Stimulated activated CD4-positive, alpha-beta T cell treated with anti-CD3 and anti-CD28 coated beads, TNF-alpha, amount 100 ng/mL, for 48 hours (primary cell): ENCODE measurements around the gene PTPRM.

Experiments
- DNase-seq, 3 donors: peaks; one replicate each; pipeline ENCODE4 v3.0.0-alpha.2; 2020; ENCODE audit warnings: low read depth in 3 of 3

The PTPRM gene

DNA sequence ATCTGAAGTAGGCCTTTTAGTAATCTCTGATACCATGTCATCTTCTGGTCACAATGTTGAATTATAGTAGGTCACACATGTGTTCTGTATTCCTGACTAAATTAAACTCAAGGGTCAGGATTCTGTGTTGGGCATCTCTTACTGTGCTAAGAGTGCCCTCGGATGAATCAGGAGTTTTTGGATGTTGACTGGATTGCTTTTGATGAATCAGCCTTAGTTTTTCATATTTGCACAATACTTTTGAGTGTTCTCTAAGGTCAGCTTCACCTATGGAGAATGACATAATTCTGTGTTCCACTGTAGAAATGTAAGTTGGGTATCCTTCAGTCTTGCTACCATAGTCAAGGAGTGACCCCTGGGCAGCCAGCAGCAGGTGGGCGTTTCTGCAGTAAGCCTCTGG lies 190.1 kb downstream of the PTPRM start:
- DNase-seq, result no peak

DNA sequence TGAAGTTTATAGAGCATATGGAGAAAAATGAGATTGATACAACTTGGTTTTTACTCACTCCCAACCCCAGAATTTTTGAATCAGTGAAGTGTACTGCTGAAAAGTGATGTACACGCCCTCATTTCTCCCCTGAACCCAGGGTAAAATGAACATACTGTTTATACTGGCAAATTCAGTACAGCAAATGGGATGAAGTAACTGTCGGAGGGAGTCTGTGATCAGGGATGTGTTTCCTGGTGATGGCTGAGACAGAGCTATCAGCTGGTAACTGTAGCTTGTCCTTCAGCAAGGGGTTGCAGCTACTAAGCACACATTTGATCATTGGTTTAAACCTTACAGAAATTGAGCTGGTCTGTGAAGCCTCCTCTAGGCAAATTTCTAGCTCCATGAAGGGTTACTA lies 191.6 kb downstream of the PTPRM start:
- DNase-seq, result no peak

GRCh38 chr18:7760967-7761948 lies 194.1 kb downstream of the PTPRM start:
- no peak for DNase-seq

DNA sequence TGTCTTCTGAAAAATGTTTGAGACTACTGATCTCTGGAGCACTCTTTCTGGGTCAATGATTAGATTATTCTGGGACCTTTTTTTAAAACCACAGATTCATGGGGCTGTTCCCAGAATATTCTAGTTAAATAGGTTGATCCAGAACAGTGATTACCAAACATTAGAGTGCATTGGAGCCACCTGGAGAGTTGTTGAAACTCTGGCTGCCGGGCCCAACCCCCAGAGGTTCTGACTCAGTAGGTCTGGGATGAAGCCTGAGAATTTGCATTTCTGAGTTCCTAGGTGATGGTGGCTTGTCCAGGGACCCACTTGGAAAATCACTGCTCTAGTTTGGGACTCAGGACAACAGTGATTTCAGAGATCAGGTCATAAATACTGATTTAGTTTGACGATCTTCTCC lies 197.3 kb downstream of the PTPRM start:
- DNase-seq, result no peak

DNA sequence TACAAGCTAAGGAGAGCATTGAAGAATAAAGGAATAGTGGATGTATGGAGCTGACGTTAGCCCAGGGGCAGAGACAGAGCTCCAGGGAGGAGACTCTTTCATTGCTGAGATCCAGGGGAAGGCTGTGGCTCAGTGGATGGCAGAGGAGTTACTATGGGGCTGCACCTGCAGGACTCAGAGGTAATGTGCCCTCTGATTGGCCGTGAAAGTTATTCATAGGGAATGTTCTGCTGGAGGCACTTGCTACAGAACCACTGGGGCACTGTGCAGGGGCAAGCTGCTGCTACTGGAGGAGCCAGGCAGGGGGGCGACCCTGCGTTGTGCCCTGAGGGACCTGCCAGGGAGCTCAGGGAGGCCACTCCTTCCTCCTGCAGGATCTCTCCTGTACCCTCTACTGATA lies 199.2 kb downstream of the PTPRM start:
- DNase-seq, result no peak

- no peak for DNase-seq
Observed at GRCh38 chr18:7766817-7767216, 199.7 kb downstream of the PTPRM start.

- DNase-seq, result no peak
Observed at GRCh38 chr18:7770908-7771307, 203.8 kb downstream of the PTPRM start.

- no peak for DNase-seq
Observed at GRCh38 chr18:7772510-7772888, 205.4 kb downstream of the PTPRM start.

- DNase-seq, result no peak
Observed at GRCh38 chr18:7772951-7773350, 205.8 kb downstream of the PTPRM start.

DNA sequence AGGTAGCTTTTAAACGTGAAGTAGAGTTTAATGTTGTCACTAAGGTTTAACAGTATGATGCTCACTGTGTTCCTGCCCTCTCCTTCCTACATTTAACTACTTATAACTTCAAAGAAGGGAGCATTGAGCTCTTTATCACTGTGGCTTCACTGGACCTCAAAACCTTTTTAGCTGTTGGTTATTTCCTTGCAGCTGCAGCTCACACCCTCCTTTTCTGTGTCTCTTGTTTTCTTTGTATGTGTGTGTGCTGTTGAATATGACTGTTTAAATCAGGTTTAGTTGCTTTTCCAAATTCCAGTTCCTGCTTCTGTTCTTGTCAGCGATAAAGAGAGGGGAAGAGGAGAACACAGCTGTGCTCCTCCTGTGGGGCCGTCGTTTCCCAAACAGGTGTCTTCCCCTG lies 208.0 kb downstream of the PTPRM start:
- no peak for DNase-seq

DNA sequence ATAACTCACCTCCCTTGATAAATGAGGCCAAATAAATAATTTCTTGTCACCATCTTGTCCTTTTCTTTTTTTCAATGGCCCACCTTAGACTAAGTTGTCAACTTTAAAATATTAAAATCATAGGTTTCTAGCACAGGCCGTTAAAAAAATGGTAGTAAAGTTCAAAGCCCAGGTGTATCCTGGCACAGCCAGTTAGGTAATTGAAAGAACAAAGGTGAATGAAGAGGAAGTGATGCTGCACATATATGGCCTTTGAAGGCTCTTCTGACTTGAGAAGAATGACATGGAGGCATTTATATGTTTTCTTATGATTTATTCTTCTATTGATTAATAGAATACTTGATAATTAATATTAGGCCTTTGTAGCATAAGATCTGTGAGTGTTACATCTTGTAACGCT lies 208.7 kb downstream of the PTPRM start:
- DNase-seq, result no peak

- DNase-seq, result no peak
Observed at GRCh38 chr18:7778181-7778580, 211.1 kb downstream of the PTPRM start.

- DNase-seq, result no peak
Observed at GRCh38 chr18:7779211-7779610, 212.1 kb downstream of the PTPRM start.

- no peak for DNase-seq
Observed at GRCh38 chr18:7784171-7784570, 217.1 kb downstream of the PTPRM start.

DNA sequence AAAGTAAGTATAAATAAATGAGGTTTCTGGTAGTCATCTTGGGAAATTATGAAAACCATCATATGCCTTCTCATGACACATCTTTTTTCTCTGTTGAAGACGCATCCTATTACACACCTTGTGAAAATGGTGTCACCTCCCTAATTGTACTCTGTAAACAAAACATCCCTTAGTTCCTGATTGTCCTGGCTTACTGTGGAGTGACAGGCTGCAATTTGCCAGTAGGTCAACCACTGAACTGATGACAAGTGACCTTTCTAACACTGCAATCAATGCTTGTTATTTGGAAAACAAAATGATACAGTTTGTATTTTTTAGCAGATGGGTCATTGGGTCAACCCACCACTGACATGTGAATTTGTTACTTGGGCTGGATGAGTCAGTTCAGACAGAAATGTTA lies 219.5 kb downstream of the PTPRM start:
- DNase-seq, result no peak

DNA sequence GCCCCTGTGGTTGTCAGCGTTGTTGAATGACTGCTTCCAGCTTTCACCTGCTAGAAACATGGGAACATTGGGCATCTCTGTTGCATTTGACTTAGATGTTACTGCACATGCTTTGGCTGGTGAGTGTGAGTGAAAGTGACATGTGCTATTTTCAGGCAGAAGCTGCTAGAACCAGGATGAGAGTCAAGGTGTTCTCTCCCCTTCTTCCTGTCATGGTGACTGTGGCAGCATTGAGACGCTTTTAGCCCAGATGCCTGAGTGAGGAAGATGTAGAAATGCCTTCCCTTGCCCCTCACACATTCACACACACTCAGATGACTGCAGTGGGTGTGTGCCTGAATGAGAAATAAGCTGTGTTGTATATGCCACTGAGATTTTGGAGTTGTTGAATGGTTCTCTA lies 220.2 kb downstream of the PTPRM start:
- no peak for DNase-seq

DNA sequence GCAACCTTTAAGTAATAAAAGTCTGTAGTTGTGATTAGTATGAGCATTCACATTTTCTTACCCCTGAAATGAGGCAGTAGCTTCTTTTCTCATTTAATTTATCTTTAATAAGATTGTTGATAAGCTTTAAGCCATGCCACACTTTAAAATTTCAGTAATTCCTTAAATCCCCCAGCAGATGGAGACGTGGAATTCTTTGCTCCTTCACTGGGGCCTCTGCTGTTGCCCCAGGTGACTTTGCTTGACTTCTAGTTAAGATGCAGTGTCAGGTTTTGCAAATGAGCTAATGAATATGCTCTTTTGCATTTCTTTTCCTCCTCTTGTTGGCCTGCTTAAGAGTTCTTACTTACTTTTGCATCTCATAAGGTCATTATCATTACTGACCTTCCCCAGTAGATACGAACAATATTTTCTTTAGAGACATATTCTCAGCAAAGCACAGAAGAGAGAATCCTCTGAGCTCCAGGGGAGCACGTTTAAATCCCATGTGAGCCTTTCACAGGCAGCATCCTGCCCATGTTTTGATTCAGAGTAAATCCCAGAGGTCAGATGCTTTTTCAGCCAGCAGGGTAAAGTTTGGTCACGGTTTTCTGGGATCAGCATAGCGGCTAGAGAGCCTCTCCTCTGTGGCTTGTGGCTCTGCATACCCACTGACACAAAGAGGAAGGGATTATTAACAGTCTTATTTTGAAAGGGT lies 222.9 kb downstream of the PTPRM start:
- no peak for DNase-seq

DNA sequence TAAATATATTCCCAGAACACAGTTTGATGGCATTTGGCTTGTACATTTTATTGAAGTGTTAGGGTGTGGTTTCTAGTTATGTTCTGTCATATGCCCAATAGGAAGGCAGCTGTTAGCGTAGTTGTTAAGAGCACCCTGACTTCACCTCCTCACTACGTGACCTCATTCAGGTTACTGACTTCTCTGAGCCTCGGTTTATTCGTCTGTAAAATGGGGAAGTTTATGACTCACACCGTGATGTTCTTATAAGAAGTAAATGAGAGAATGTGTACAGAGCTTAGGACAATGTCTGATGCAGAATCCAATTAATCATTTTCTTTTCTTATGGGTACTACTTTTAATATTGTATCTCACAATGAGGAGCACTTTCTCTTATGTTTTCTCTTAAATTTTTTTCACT lies 226.0 kb downstream of the PTPRM start:
- no peak for DNase-seq

DNA sequence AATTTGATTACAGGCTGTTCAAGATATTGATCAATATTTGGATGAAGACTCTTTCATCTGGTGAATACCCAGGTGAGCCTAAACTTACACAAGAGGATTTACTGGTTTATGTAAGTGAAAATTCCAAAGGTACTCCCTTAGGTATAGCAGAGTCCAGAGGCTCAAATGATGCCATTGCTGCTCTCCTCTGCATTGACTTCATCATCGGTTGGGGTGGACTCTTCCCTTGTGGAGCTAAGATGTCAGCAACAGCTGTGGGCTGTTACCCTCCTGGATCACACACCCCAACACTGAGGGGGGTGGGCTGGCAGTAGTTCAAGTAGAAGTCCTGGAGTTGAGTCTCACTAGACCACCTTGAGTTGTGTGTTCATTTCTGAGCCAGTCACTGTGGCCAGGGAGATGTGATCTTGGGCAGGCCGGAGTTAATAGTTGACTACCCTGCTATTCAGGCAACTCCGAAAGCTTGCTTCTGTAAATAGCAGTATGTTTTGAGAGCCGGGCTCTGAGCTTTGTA lies 236.9 kb downstream of the PTPRM start:
- DNase-seq, result no peak

GRCh38 chr18:7805096-7805495 lies 238.0 kb downstream of the PTPRM start:
- DNase-seq, result no peak

GRCh38 chr18:7805880-7806279 lies 238.8 kb downstream of the PTPRM start:
- no peak for DNase-seq

GRCh38 chr18:7807936-7808453 lies 240.9 kb downstream of the PTPRM start:
- no peak for DNase-seq

GRCh38 chr18:7808992-7809391 lies 241.9 kb downstream of the PTPRM start:
- no peak for DNase-seq
